Measurements from ENCODE around the gene SEMA3F.

SEMA3F gene

GRCh38 chr3:50150863-50151686 lies 4.0 kb upstream of the SEMA3F start:
- H3K27ac ChIP-seq = no peak overlapping the region
- TF ChIP-seq CTCF (IDR thresholded peaks at IDR 0.05) (no peak), ZFX (IDR thresholded peaks at IDR 0.05; ENCODE audit: borderline replicate concordance) (no peak)

- no peak overlapping the region for H3K27ac ChIP-seq
- TF ChIP-seq CTCF (IDR thresholded peaks at IDR 0.05) = no peak
- no peak for TF ChIP-seq ZFX (IDR thresholded peaks at IDR 0.05; ENCODE audit: borderline replicate concordance)
Observed at GRCh38 chr3:50151728-50152127, 3.4 kb upstream of the SEMA3F start.

GRCh38 chr3:50153782-50154475 lies 1.2 kb upstream of the SEMA3F start:
- no peak for TF ChIP-seq ZFX (IDR thresholded peaks at IDR 0.05; ENCODE audit: borderline replicate concordance)
- no peak for TF ChIP-seq CTCF (IDR thresholded peaks at IDR 0.05)
- H3K27ac ChIP-seq = no peak overlapping the region

- TF ChIP-seq ZFX (IDR thresholded peaks at IDR 0.05; ENCODE audit: borderline replicate concordance) = no peak
- peak; percentile 39 for TF ChIP-seq CTCF (IDR thresholded peaks at IDR 0.05)
- no peak overlapping the region for H3K27ac ChIP-seq
Observed at GRCh38 chr3:50154476-50154839, 666 bp upstream of the SEMA3F start.

GRCh38 chr3:50155491-50155878 lies 361 bp downstream of the SEMA3F start:
- TF ChIP-seq ZFX (IDR thresholded peaks at IDR 0.05; ENCODE audit: borderline replicate concordance) (no peak), CTCF (IDR thresholded peaks at IDR 0.05) (no peak)
- peak overlapping the region; percentile 57 for H3K27ac ChIP-seq

- TF ChIP-seq ZFX (IDR thresholded peaks at IDR 0.05; ENCODE audit: borderline replicate concordance) (no peak), CTCF (IDR thresholded peaks at IDR 0.05) (no peak)
- no peak overlapping the region for H3K27ac ChIP-seq
Observed at GRCh38 chr3:50155891-50156290, 767 bp downstream of the SEMA3F start.
